Stimulated activated naive CD4-positive, alpha-beta T cell treated with Interleukin-2 at 50 U/mL for 16 hours (primary cell): ENCODE data around the gene HK2.
"Not testable (repeated sequence)": the region's sequence is repeated elsewhere in the genome, so short reads cannot be mapped to it uniquely, and the experiment has no call there.

Experiments
- DNase-seq: peaks from one replicate; lab custom pipeline; 2025; lab: John Stamatoyannopoulos, UW

Gene HK2

DNA sequence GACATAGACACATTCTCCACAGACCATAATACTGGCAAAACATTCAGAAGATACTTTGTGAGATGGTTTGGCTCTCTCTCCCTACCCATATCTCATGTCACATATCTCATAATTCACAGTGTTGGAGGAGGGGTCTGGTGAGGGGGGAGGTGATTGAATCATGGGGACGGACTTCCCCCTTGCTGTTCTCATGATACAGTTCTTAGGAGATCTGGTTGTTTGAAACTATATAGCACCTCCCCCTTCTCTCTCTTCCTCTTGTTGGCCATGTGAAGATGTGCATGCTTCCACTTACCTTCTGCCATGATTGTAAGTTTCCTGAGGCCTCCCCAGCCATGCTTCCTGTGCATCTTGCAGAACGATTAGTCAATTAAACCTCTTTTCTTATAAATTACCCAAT lies 61.1 kb downstream of the HK2 start:
- DNase-seq = no peak

DNA sequence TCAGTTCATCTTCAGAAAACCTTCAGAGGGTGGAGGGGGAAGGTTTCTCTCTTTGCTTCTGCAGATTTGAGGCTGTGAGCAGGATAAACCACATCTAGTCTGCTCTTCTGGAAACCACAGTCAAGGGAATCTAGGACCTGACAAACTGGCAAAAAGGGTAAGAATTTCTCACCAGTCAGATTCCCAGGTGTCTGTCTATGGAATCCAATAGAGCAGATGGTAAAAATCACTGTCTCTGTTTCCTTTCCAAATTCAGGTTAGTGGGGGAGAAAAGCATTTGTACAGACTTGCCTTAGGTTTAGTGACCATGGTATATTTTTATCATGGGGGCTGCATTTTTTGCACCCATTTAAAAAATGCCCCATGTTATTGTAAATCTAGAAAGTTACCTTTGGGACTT lies 62.3 kb downstream of the HK2 start:
- no peak for DNase-seq

DNA sequence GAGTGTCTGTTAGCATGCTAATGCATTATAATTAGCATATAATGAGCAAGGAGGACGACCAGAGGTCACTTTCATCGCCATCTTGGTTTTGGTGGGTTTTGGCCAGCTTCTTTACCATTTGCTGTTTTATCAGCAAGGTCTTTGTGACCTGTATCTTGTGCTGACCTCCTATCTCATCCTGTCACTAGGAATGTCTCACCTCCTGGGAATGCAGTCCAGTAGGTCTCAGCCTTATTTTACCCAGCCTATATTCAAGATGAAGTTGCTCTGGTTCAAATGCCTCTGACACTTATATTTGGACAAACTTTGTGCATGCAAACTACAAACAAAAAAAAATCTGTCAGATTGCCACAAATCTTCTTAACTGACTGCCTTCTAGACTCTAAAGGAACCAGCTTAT lies 66.3 kb downstream of the HK2 start:
- not testable (repeated sequence) for DNase-seq

DNA sequence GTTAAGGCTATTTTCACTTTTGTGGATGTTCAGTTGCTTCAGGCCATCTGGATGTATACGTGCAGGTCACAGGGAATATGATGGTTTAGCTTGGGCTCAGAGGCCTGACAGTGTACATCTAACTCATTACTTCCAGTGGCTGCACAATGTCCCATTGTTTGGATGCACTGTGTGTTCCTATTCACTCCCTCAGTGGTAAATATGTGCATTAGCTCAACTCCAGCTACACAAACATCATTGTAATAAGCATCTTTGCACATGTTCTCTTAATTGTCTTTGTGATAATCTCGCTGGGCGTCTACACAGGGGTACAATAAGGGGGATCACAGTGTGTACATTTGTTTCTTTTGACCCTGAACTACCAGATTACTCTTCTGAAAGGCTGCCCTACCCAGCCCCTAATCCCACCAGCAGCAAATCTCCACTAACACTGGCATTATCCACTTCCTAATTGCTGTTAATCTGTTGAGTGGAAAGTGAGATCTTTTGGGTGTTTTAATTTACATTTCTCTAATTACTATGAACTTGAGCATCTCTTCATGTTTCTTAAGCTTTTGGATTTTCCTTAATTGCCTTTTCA lies 68.4 kb downstream of the HK2 start:
- no peak for DNase-seq

DNA sequence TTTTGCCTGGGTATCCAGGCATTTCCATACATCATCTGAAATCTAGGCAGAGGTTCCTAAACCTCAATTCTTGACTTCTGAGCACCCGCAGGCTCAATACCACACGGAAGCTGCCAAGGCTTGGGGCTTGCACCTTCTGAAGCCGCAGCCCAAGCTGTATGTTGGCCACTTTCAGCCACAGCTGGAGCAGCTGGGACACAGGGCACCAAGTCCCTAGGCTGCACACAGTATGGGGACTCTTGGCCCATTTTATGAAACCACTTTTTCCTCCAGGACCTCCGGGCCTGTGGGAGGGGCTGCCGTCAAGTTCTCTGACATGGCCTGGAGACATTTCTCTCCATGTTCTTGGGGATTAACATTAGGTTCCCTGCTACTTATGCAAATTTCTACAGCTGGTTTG lies 72.5 kb downstream of the HK2 start:
- no peak for DNase-seq

DNA sequence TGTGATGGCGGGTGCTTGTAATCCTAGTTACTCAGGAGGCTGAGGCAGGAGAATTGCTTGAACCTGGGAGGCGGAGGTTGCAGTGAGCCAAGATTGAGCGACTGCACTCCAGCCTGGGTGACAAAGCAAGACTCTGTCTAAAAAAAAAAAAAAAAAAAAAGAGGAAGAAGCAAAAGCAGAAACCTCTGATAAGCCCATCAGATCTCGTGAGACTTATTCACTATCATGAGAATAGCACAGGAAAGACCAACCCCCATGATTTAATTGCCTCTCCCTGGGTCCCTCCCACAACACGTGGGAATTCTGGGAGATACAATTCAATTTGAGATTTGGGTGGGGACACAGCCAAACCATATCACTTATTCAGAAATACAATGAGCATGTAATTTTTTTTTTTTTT lies 73.6 kb downstream of the HK2 start:
- not testable (repeated sequence) for DNase-seq

DNA sequence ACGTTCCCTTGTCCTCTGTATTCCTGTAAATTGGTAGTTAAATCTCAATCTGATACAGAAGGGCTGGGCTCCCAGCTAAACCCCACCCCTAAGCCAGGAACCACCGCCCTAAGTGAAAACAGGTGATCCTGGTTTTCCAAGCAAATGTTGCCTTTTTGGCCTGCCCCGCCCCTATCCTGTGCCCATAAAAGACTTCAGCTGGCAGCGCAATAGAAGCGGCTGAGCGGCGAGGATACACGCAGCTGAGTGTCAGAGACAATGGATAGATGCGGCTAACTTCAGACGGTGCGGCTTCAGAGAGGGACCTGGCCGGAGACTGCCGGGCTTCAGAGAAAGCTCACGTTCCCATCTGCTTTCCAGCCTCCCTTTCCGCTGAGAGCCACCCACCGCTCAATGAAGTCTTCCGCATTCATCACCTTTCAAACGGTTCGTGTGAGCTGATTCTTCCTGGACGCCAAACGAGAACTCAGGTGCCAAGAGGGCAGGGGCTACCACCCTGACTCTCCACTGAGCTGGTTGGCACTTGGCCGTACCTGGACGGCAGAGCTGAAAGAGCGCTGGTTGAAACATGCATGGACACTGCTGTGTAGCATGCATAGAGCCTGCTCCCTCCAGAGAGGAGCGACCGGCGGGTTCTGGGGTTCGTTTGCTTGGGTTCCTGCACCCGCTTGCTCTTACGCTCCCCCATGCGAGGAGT lies 75.0 kb downstream of the HK2 start:
- DNase-seq = no peak

DNA sequence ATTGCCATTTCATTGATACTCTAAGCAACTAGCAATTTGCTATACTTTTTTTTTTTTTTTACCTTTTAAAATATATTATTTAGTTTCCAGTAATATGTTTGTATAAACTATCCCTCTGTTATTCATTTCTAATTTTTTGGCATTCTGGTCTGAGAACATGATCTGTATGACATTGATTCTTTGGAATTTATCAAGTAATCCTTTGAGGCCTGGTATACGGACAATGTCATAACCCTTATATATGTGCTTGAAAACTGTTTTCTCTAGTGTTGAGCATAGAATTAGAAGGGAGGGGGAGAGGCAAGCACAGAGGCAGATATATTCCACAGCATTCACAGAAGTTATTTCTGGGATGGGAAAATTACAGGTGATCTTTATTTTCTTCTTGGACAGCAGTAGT lies 76.3 kb downstream of the HK2 start:
- no peak for DNase-seq

DNA sequence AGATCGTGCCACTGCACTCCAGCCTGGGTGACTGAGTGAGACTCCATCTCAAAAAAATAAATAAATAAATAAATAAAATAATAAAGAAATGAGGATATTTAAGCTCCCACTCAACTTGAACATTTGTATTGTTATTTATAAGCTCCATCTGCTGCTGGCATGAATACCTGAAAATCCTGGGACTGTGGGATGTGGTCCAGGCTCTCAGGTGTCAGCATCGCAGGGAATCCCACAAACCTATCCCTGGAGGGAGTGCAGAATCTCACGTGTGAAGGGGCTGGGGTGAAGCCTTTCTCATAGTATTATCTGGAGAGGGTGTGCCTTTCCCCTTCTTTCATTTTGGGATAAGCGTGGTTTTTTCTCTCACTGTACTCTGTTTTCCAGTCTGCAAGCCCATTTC lies 77.1 kb downstream of the HK2 start:
- DNase-seq = no peak

DNA sequence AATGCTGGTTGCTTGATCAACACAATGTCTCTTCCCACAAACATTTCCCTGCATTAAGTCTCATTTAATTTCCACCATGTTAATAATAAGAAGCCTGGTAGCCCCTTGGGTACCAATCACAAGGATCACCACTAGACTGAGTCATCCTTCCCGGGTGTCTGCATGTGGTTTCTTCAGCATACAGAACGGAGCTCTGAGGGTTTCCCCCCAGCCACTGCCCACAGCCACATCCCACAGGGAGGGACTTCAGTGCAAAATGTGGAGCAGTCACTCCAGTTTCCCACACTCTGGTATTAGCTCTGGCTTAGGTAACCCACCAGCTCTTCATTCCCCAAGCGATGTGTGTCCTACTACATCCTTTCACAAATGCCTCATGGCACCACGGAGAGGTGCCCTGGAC lies 81.8 kb downstream of the HK2 start:
- peak; percentile 1 for DNase-seq

DNA sequence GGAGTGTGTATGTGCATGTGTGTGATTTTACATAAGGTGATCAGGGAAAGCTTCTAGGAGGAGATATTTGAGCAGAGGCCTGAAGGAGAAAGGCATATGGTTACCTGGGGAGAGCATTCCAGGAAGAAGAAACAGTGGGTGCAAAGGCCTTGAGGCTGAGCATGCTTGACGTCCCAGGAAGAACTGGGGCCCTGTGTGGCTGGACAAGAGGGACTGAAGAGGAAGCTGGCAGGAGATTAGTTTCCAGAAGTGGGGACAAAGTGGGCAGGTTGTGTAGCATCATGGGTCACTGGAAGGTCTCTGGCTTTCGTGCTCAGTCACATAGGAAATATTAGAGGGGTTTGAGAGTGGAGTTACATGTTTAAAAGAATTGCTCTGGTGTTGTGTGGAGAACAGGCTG lies 82.5 kb downstream of the HK2 start:
- DNase-seq = no peak

DNA sequence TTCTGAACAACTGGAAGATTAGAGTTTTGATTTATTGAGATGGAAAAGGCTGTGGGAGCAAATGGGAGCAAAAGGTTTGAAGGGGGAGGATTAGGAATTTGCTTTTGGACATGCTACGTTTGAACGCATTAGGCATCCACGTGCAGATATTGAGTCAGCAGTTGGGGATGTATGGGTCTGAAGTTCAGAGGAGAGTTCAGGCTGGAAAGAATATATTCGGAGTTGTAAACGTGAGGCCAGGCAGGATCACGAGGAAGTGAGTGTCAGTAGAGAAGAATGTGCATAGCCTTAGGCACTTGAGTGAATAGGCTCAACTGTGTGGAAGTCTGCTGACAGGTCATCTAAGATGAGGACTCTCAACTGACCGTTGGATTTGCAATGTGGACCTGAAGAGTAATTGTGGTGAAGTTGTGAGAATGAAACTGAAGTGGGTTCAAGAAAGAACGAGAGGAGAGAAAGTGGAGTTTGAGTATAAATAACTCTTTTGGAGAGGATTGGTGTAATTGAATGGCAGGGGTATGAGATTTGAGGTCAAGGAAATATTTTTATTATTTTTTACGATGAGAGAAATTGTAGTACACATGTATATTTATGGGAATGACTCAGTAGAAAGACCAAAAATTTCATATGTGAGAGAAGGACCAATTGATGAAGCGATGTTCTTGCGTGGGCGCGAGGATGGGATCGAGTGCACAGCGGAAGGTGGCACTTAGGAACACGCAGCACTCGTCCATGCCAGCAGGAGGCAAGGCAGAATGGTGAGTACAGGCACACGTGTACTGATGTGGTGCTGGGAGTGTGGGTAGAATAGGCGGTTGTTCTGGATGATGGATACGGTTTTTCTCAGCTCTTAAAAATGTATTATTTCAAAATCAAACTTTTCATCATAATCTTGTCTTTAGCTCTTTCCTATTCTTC lies 84.0 kb downstream of the HK2 start:
- no peak for DNase-seq

DNA sequence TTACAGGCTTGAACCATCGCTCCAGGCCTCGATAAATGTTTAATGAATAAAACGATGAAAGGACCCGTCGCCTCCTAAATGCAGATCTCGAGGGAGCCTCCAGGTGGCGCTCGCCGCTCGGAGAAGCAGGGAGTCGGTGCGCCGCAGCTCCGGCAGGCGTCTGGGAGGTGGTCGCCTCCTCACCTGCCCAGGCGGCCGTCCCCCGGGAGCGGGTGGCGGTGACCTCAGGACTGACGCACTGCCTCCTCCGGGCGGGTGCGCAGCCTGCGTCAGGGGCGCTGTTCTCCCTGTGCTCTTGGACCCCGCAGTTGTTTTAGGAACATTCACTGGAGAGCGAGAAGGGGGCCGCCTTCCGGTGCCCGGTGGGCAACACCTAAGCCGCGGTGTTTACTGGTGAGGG lies 85.9 kb downstream of the HK2 start:
- DNase-seq = peak; percentile 51

DNA sequence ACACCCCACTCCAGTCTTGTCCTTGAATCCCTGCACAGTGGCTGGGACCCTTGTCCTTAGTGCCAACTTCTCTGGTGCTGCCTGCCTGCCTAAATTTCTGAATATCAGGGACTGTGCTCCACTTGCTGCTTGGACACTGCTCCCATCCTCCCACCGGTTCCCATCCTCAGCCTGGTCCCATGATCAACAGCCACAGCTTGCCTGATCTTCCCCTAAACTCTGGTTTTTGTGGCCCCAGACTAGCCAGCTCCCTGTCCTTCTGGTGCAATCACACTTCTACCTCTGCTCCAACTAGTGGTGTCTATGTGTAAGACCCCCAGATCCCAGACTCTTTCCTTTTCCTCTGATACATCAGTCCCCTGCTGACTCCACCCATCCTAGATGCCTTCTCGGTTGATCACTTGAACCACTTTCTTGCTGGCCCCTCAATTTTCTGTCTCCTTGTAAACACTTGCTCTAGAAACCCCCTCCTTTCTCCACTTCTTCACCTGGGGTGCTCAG lies 87.4 kb downstream of the HK2 start:
- DNase-seq = no peak

DNA sequence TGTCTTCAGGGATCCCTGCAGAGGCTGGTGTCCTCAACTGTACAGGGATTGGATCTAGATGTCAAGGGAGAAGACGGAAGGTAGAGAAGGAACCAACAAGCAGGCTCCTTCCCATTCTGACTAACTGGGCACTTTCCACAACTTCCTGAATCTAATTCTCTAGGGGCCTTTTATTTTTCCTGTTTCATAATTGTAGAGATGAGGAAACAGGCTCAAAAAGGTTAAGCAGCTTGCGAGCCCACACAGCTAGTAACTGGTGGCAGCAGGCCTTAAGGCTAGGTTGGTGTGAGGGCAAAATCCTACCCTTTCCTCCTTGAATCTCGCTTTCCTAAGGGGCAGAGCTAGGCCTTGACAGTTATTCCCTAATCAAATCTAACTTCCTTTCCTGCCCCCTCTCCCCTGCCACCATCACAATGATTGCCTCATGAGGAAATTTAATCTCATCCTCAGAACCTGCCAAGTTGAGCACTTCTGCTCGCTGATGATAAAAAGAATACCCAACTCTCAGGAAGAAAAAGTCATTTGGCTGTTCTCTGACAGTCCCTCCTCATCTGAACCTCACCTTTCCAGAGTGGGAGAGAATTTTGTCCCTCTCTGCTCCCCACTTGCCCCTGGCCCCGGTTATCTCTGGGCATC lies 88.8 kb downstream of the HK2 start:
- DNase-seq = no peak

DNA sequence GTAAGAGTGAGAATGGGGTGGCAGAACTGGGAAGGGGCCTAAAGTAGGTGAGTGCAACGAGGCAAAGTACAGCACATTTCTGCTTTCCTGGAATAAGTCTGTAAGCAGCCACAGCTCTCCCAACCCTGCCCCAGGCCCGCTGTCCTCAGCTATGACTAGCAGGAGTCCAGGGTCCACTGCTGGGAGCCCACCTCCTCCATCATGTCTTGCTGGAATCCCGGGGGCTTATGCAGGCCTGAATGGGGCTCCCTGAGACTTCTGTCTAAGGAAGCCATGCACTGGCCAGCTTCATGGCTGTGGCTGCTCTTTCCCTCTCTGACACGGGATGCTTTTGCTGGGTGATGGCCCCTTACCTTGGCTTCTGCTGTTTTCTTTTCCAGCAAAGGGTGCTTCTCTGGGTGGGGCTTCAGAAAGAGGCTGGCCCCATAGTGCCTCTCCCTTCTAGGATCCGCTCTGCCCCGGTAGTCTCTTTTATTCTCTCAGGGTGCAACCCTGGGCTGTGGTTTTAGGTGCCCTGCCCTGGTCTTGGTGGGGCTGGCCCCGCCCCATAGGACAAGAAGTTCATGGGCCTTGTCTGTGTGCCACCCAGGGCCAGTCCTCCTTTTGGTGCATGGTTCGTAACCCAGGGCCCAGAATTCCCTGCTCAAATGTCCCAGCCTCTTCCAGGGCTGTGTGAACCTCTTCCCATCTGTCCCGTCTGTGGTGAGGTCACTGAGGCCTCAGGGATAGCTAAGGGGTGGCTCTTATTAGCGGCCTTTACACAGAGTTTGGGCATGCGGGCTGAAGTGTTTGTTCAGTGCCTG lies 90.7 kb downstream of the HK2 start:
- no peak for DNase-seq

DNA sequence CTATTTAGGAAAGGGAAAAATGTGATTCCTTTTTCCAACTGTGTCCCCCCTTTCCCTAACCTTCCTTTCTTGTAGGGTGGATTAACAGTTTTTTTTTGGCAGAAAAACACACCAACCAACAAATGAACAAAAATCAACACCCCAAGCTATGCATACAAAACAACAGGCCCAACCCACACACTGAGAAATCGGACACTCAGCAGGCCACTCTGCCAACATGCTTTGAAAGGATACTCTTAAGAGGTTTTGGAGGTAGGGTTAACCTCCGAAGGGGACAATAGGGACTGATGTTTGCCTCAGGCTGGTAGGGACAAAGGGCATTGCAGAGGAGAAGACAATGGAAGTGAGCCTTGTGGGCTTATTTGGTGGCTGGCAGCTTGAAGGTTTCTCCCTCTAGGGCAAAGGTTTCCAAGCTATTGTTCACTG lies 91.4 kb downstream of the HK2 start:
- DNase-seq = no peak

DNA sequence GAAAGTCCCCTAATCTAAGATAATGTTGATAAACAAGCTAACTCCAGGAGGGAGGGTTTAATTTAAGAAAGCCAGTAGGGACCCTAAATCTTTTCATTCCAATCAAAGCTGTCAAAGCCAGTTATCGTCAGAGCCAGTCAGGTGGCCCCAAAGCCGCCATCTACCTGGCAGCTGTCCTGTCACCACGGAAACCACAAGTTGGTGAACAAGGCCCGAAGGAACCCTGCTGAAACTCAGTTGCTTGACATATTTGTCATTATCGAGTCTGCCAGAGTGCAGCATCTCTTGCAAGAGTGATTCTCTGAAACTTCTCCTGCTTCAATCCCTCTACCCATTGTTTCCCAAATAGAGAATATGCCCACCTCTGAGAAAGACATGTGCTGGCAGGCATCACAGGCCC lies 93.7 kb downstream of the HK2 start:
- no peak for DNase-seq

DNA sequence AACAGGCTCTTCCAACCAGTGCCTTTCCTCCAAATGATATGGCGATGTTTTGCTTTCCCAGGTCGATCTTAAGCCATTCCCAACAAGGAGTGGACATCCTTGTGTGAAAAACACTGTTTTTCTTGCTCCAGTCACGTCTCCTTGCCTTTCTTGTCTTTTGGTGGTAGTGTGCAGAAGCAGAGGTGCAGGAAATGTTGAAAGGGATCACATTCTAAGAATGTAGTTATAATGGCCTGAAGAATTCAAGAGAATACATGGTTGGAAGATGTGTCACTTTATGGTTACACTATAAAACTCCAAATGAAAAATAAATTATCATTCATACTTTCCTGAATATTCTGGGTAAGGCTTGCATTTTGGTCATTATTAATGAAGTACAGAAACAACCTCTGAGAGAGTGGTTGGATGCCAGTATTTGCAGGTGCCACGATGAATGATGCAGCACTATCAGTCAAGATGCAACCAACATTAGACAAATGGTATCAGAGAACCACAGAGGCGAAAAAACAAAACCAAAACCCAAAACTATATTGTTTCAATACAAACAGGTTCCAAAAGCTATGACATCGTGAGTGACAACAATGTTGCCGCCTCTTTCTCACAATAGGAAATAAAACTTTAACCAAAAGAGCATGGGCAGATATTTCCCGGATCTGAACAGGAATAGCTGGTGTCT lies 97.0 kb downstream of the HK2 start:
- DNase-seq = no peak

DNA sequence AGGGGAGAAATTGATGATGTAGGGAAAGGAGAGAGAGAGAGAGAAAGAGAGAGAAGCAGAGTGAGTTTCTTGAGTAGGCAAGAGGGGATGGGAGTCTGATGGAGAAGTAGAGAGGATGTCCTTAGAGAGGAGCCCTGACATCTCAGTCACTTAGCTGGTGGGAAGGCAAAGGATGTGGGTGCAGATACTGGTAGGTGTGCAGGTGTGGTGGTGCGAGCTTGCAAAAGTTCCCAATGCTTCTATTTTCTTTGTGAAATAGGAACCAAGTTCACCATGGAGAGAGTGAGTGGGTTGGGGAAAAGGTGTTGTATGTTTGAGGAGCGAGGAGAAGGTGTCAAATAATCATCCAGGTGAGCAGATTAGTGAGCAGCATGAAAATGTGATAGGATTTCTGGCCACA lies 98.0 kb downstream of the HK2 start:
- no peak for DNase-seq

DNA sequence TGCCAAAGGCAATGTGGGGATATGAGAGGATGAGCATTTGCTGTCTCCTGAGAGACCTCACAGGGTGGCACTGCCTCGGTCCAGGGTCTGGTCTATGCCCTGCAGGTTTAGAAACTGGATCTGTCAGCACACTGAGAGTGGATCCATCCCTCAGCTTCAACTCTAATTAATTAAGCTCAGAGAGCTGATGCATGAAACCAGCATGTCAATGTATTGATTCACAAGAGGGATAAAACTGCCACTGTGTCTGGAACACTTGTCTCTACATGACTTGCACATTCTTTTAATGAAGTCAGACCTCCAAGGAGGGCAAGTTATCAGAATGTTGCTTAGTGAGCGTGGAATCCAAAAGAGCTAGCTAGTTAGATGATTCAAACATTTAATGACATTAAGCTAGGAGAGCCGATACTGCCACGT lies 102.1 kb downstream of the HK2 start:
- DNase-seq = no peak
